Psoas muscle (tissue), 8 donors: ENCODE measurements around the gene SIT1. TPM values are rescaled to one million over a fixed set of nuclear protein-coding genes. Genes with fewer than 3 reads are reported as not detected.
A peak's percentile ranks its signal among the peaks of the same experiment; 100 is the strongest.

Experiments
- ATAC-seq, 4 donors: fragments of 200-7000 bp; cut with Tn5 transposase; one replicate each; pipeline ENCODE4 v1.9.1; 2020; ENCODE audit warnings: moderate library complexity in 3 of 4, mild to moderate bottlenecking in 2 of 4
- DNase-seq, 2 donors: peaks; one replicate each; pipeline ENCODE4 v3.0.0-alpha.2; 2020
- H3K27ac ChIP-seq: fragments of 200-600 bp; one replicate; pipeline ENCODE4 v1.8.0; 2022
- H3K27me3 ChIP-seq, 3 donors: fragments of 200-600 bp in 1 of 3; one replicate each; pipeline versions ENCODE4 v1.6.1 to v1.8.0; 2013 to 2022; ENCODE audit warnings: low read length in 2 of 3, mild to moderate bottlenecking in 2 of 3, moderate library complexity in 1 of 3; ENCODE audit not compliant: insufficient read depth in 3 of 3
- H3K36me3 ChIP-seq, 2 donors: fragments of 200-600 bp in 1 of 2; one replicate each; pipeline versions ENCODE4 v1.6.1 to v1.8.0; 2013 to 2022; ENCODE audit warnings: low read depth in 1 of 2, mild to moderate bottlenecking in 1 of 2, moderate library complexity in 1 of 2; ENCODE audit not compliant: insufficient read depth in 1 of 2
- H3K4me1 ChIP-seq: fragments of 200-600 bp; one replicate; pipeline ENCODE4 v1.8.0; 2022
- H3K4me3 ChIP-seq: fragments of 200-600 bp; one replicate; pipeline ENCODE4 v1.8.0; 2022; ENCODE audit warnings: mild to moderate bottlenecking
- H3K9me3 ChIP-seq: fragments of 200-600 bp; one replicate; pipeline ENCODE4 v1.8.0; 2022
- CTCF ChIP-seq: fragments of 200-600 bp; IDR thresholded peaks from one replicate; pipeline ENCODE4 v1.8.0; 2022; ENCODE audit warnings: antibody characterized with exemption
- WGBS, 3 donors: extraction: QIAGEN DNeasy Blood & Tissue Kit; methylation state at CpG; one replicate each; pipeline versions ENCODE4 v1.1.6 to v1.1.7; 2013; 5-methylcytosine and 5-hydroxymethylcytosine counted together
- intact Hi-C, 2 donors: fragments of 100-400 bp; cut with DNase I; formaldehyde crosslinking; loops; one replicate each; pipeline versions ENCODE4 v1.11.0 to v1.14.2; 2022
- polyA plus RNA-seq, 3 donors: library from polyadenylated mRNA; stranded (reverse); fragments of 200-250 nt; gene quantifications; one replicate each; pipeline ENCODE4 v1.2.3, GENCODE V29; 2013
- total RNA-seq, 4 donors: library from RNA; stranded (reverse); fragmentation: NEBNext Ultra II Directional in 2 of 4; extraction: Animal tissue kit (Norgen Biotek cat#: 25700) in 2 of 4; gene quantifications; one replicate each; pipeline versions ENCODE4 v1.2.1 to v1.2.4, GENCODE V29; 2021 to 2023
- donor health status: healthy with polysubstance abuse.
- donor health status: DM: no; HTN: no; CAD: no; lungs with moderate emphysema.
- donor health status: Bipolar disorder and iron deficiency.
- donor health status: healthy.
- donor health status: DM: yes; HTN: yes; CAD: no.
- donor health status: DM: no; HTN: no; CAD: no.
- donor health status: DM: no; HTN: no; CAD: no.
- donor health status: DM: yes; HTN: yes; CAD: no.

Gene SIT1
- total and polyA plus RNA-seq, 7 donors, result 0.08 to 0.34 (median 0.24) TPM; not detected in 1

DNA sequence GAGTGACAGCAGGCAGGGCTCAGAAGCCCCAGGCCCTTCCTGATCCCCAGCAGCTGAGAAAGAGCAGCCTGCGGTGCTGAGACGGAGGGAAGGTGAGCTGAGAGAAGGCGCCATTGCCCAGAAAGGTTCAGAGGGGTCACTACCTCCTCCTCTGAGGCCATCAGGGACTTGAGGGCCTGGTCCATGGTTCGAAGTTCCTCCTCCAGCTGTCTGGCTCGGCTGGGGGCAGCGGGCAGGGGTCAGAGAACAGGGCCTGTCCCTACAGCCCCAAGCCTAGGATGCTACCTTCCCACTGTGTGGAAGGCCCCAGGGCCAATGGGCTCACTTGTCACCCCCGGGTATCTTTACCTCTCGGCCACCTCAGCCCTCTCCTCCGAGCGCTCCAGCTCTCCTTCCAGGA is 34.2 kb upstream of the SIT1 start:
- 74 to 86% (median 83%) methylated on average over 10 of the region's 10 CpGs for WGBS, 3 donors
- Histone ChIP-seq H3K4me3 (peak overlapping the region; percentile 100), H3K27ac (peak overlapping the region; percentile 100), H3K9me3 (no peaks in the 10 kb centered on the region), H3K36me3 (peaks cover 0 to 52% of the 10 kb centered on the region in 2 donors), H3K27me3 (no peaks in the 10 kb centered on the region), H3K4me1 (peaks cover 27% of the 10 kb centered on the region)
- intact Hi-C loops, result loop anchor here in 1 of 2 donors (2.0 kb wide), 1 partner anchor 22 kb away; no protein-coding TSS in a partner anchor
- no peak for ATAC-seq
- no peak for DNase-seq
- TF ChIP-seq CTCF, result no peak

GRCh38 chr9:35683323-35683722 is 32.6 kb upstream of the SIT1 start:
- peak overlapping the region; percentile 100 for H3K27ac ChIP-seq
- DNase-seq (no peak), ATAC-seq (no peak)
- H3K27me3 ChIP-seq, result no peaks in the 10 kb centered on the region
- no peaks in the 10 kb centered on the region for H3K9me3 ChIP-seq
- WGBS, 3 donors, result 41 to 59% (median 45%) methylated on average over 2 of the region's 2 CpGs
- no peak for TF ChIP-seq CTCF
- H3K4me1 ChIP-seq, result peaks cover 27% of the 10 kb centered on the region
- intact Hi-C loops, result no loop called here
- peaks cover 0 to 50% of the 10 kb centered on the region in 2 donors for H3K36me3 ChIP-seq
- peak overlapping the region; percentile 100 for H3K4me3 ChIP-seq

- Histone ChIP-seq H3K4me1 (peaks cover 27% of the 10 kb centered on the region), H3K4me3 (no peak overlapping the region), H3K36me3 (peaks cover 0 to 44% of the 10 kb centered on the region in 2 donors), H3K27me3 (no peaks in the 10 kb centered on the region), H3K27ac (peak overlapping the region; percentile 100), H3K9me3 (no peaks in the 10 kb centered on the region)
- 33 to 54% (median 35%) methylated on average over 10 of the region's 10 CpGs for WGBS, 3 donors
- peak in 2 of 4 donors; percentile 7 to 12 for ATAC-seq
- TF ChIP-seq CTCF, result no peak
- no peak for DNase-seq
- intact Hi-C loops, result no loop called here
These were observed 32.0 kb upstream of the SIT1 start for GRCh38 chr9:35682520-35683315.

DNA sequence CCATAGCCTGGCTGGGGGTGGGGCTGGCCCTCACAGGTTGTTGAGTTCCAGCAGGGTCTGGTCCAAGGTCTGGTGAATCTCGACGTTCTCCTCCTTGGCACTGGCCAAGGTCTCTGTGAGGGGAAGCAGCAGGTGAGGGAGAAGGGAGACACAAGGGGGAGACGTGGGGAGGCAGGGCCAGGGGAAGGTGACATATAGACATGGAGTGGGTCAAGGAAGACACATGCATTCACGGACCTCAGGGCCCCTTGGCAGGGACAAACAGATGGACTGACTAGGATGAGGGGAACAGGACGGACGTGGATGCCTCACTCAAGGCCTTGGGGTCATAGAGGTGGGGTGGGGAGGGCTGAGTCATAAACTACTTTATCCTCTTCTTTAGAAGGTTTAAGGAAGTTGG is 31.3 kb upstream of the SIT1 start:
- Histone ChIP-seq H3K36me3 (peaks cover 0 to 39% of the 10 kb centered on the region in 2 donors), H3K4me3 (no peak overlapping the region), H3K9me3 (no peaks in the 10 kb centered on the region), H3K27me3 (no peaks in the 10 kb centered on the region), H3K4me1 (peaks cover 27% of the 10 kb centered on the region), H3K27ac (peak overlapping the region; percentile 100)
- WGBS, 3 donors, result 24 to 37% (median 30%) methylated on average over 6 of the region's 6 CpGs
- intact Hi-C loops, result no loop called here
- ATAC-seq (peak; percentile 20 to 51 (median 34)), DNase-seq (no peak)
- TF ChIP-seq CTCF, result no peak
